Measurements from ENCODE around the gene SLC36A1. TPM values are rescaled to one million over a fixed set of nuclear protein-coding genes. Genes with fewer than 3 reads are reported as not detected.
"Not testable (repeated sequence)": the region's sequence is repeated elsewhere in the genome, so short reads cannot be mapped to it uniquely, and the experiment has no call there.

Gene SLC36A1
- 1 to 10 TPM; 6.3 to 6.4 TPM for total RNA-seq

GRCh38 chr5:151447174-151448037 is at the start of gene SLC36A1:
TSS of gene SLC36A1 (plus strand) at chr5:151447603. CDS start at chr5:151458793, 11,190 bp downstream.
- ChIA-PET CTCF (interaction anchor here (0.7 to 3.3 kb wide), 15 partner anchors 10 to 337 kb away, joined by 3 to 13 read pairs (median 4); no protein-coding TSS in a partner anchor), POLR2A (interaction anchor here (0.7 to 1.0 kb wide), 4 partner anchors 76 to 324 kb away, joined by 3 to 4 read pairs (median 3); partner anchors contain the start of gene G3BP1)

GRCh38 chr5:151405334-151406160 is 41.9 kb upstream of the SLC36A1 start:
- ChIA-PET CTCF (no interaction called here), POLR2A (no interaction called here)

GRCh38 chr5:151406322-151406947 is 41.0 kb upstream of the SLC36A1 start:
- ChIA-PET CTCF (no interaction called here), POLR2A (no interaction called here)

- POLR2A ChIA-PET = no interaction called here
- CTCF ChIA-PET = no interaction called here
Measured at GRCh38 chr5:151408591-151409230, 38.7 kb upstream of the SLC36A1 start.

- CTCF ChIA-PET = no interaction called here
- POLR2A ChIA-PET = no interaction called here
Measured at GRCh38 chr5:151413800-151414199, 33.6 kb upstream of the SLC36A1 start.

GRCh38 chr5:151414536-151414935 is 32.9 kb upstream of the SLC36A1 start:
- ChIA-PET POLR2A (no interaction called here), CTCF (no interaction called here)

- ChIA-PET POLR2A (no interaction called here), CTCF (no interaction called here)
Measured at GRCh38 chr5:151417712-151418111, 29.7 kb upstream of the SLC36A1 start.

- POLR2A ChIA-PET = no interaction called here
- CTCF ChIA-PET = no interaction called here
Measured at GRCh38 chr5:151420127-151420526, 27.3 kb upstream of the SLC36A1 start.

- ChIA-PET CTCF (no interaction called here), POLR2A (no interaction called here)
Measured at GRCh38 chr5:151424892-151425523, 22.4 kb upstream of the SLC36A1 start.

- CTCF ChIA-PET, POLR2A ChIA-PET: not testable (repeated sequence)
Measured at GRCh38 chr5:151426347-151426746, 21.1 kb upstream of the SLC36A1 start.

- CTCF ChIA-PET = no interaction called here
Measured at GRCh38 chr5:151427258-151427657, 20.1 kb upstream of the SLC36A1 start.

GRCh38 chr5:151430731-151431130 is 16.7 kb upstream of the SLC36A1 start:
- POLR2A ChIA-PET = no interaction called here
- CTCF ChIA-PET = no interaction called here

More at GRCh38 chr5:151427258-151427657, 20.1 kb upstream of the SLC36A1 start:
- POLR2A ChIA-PET = no interaction called here

- POLR2A ChIA-PET = no interaction called here
- CTCF ChIA-PET = no interaction called here
Measured at GRCh38 chr5:151431666-151432065, 15.7 kb upstream of the SLC36A1 start.

GRCh38 chr5:151432210-151432609 is 15.2 kb upstream of the SLC36A1 start:
- ChIA-PET CTCF (no interaction called here), POLR2A (no interaction called here)

- ChIA-PET POLR2A (no interaction called here), CTCF (no interaction called here)
Measured at GRCh38 chr5:151434570-151435237, 12.7 kb upstream of the SLC36A1 start.

GRCh38 chr5:151448038-151448985 is 909 bp downstream of the SLC36A1 start:
- POLR2A ChIA-PET = interaction anchor here (0.7 kb wide), 1 partner anchor 323 kb away, joined by 4 read pairs; the partner anchor contains the start of gene G3BP1
- CTCF ChIA-PET = interaction anchor here (1.1 to 3.3 kb wide), 10 partner anchors 13 to 337 kb away, joined by 3 to 13 read pairs (median 4); no protein-coding TSS in a partner anchor

GRCh38 chr5:151449297-151449696 is 1.9 kb downstream of the SLC36A1 start:
- ChIA-PET POLR2A (no interaction called here), CTCF (no interaction called here)

- CTCF ChIA-PET = no interaction called here
- POLR2A ChIA-PET = no interaction called here
Measured at GRCh38 chr5:151449839-151450238, 2.4 kb downstream of the SLC36A1 start.
